Measurements from ENCODE around the gene SGPP2. TPM values are rescaled to one million over a fixed set of nuclear protein-coding genes. Genes with fewer than 3 reads are reported as not detected.

SGPP2 gene
- total RNA-seq, 2 experiments from 2014 or later, result not detected

- ChIA-PET POLR2A (no interaction called here), CTCF (ENCODE audit: unreplicated experiment) (no interaction called here)
- no peak for DNase-seq (ENCODE audit: low spot score)
- Histone ChIP-seq H3K9me3 (ENCODE audit: low read length) (no peaks in the 10 kb centered on the region), H3K4me2 (ENCODE audit: low read length) (no peak overlapping the region), H3K4me1 (ENCODE audit: insufficient read depth, low read length, poor library complexity, severe bottlenecking) (no peaks in the 10 kb centered on the region), H3K9me2 (ENCODE audit: insufficient read depth, low read length) (no peaks in the 10 kb centered on the region), H3K27ac (ENCODE audit: low read depth, low read length, poor library complexity, severe bottlenecking) (no peak overlapping the region), H4K20me1 (ENCODE audit: insufficient read depth, low read length) (no peaks in the 10 kb centered on the region), H2AFZ (ENCODE audit: low read length) (no peak overlapping the region), H3K36me3 (ENCODE audit: insufficient read depth, low read length) (no peaks in the 10 kb centered on the region), H3K79me2 (ENCODE audit: insufficient read depth, low read depth, low read length) (no peaks in the 10 kb centered on the region), H3K4me3 (ENCODE audit: low read depth, low read length, poor library complexity, severe bottlenecking) (no peak overlapping the region)
- no TSS peak for BruUV-seq (replicated peaks)
- TF ChIP-seq EZH2phosphoT487 (IDR thresholded peaks at IDR 0.05; ENCODE audit: borderline replicate concordance, low read depth, low read length) (no peak), CTCF (conservative IDR thresholded peaks at IDR 0.05; ENCODE audit: low read length) (no peak)
- intact Hi-C loops (cut with micrococcal nuclease; ENCODE audit: unreplicated experiment), result no loop called here
These were observed 65.8 kb downstream of the SGPP2 start for GRCh38 chr2:222490131-222490530.

GRCh38 chr2:222492683-222493082 is 68.3 kb downstream of the SGPP2 start:
- BruUV-seq (replicated peaks), result no TSS peak
- H3K27ac ChIP-seq (ENCODE audit: low read depth, low read length, poor library complexity, severe bottlenecking), result no peak overlapping the region
- H3K9me3 ChIP-seq (ENCODE audit: low read length), result no peaks in the 10 kb centered on the region
- H3K4me1 ChIP-seq (ENCODE audit: insufficient read depth, low read length, poor library complexity, severe bottlenecking), result no peaks in the 10 kb centered on the region
- H3K9me2 ChIP-seq (ENCODE audit: insufficient read depth, low read length), result no peaks in the 10 kb centered on the region
- no peak for DNase-seq (ENCODE audit: low spot score)
- H3K4me3 ChIP-seq (ENCODE audit: low read depth, low read length, poor library complexity, severe bottlenecking), result no peak overlapping the region
- TF ChIP-seq EZH2phosphoT487 (IDR thresholded peaks at IDR 0.05; ENCODE audit: borderline replicate concordance, low read depth, low read length) (no peak), CTCF (conservative IDR thresholded peaks at IDR 0.05; ENCODE audit: low read length) (no peak)
- ChIA-PET CTCF (ENCODE audit: unreplicated experiment) (no interaction called here), POLR2A (no interaction called here)
- intact Hi-C loops (cut with micrococcal nuclease; ENCODE audit: unreplicated experiment), result no loop called here
- no peaks in the 10 kb centered on the region for H4K20me1 ChIP-seq (ENCODE audit: insufficient read depth, low read length)
- no peaks in the 10 kb centered on the region for H3K36me3 ChIP-seq (ENCODE audit: insufficient read depth, low read length)
- H2AFZ ChIP-seq (ENCODE audit: low read length), result no peak overlapping the region
- H3K79me2 ChIP-seq (ENCODE audit: insufficient read depth, low read depth, low read length), result no peaks in the 10 kb centered on the region
- H3K4me2 ChIP-seq (ENCODE audit: low read length), result no peak overlapping the region

- Histone ChIP-seq H3K9me3 (ENCODE audit: low read length) (no peaks in the 10 kb centered on the region), H3K27ac (ENCODE audit: low read depth, low read length, poor library complexity, severe bottlenecking) (no peak overlapping the region), H3K4me2 (ENCODE audit: low read length) (no peak overlapping the region), H3K36me3 (ENCODE audit: insufficient read depth, low read length) (no peaks in the 10 kb centered on the region), H3K4me1 (ENCODE audit: insufficient read depth, low read length, poor library complexity, severe bottlenecking) (no peaks in the 10 kb centered on the region), H4K20me1 (ENCODE audit: insufficient read depth, low read length) (no peaks in the 10 kb centered on the region), H3K4me3 (ENCODE audit: low read depth, low read length, poor library complexity, severe bottlenecking) (no peak overlapping the region), H3K9me2 (ENCODE audit: insufficient read depth, low read length) (no peaks in the 10 kb centered on the region), H2AFZ (ENCODE audit: low read length) (no peak overlapping the region), H3K79me2 (ENCODE audit: insufficient read depth, low read depth, low read length) (no peaks in the 10 kb centered on the region)
- no TSS peak for BruUV-seq (replicated peaks)
- no peak for TF ChIP-seq EZH2phosphoT487 (IDR thresholded peaks at IDR 0.05; ENCODE audit: borderline replicate concordance, low read depth, low read length)
- no peak for TF ChIP-seq CTCF (conservative IDR thresholded peaks at IDR 0.05; ENCODE audit: low read length)
- intact Hi-C loops (cut with micrococcal nuclease; ENCODE audit: unreplicated experiment), result no loop called here
- CTCF ChIA-PET (ENCODE audit: unreplicated experiment), result no interaction called here
- POLR2A ChIA-PET, result no interaction called here
- no peak for DNase-seq (ENCODE audit: low spot score)
These were observed 69.9 kb downstream of the SGPP2 start for GRCh38 chr2:222494104-222494739.
